T follicular helper cell (primary cell): ENCODE data around the gene METTL25B.
A peak's percentile ranks its signal among the peaks of the same experiment; 100 is the strongest.

Source experiments
- DNase-seq: peaks from one replicate; pipeline ENCODE4 v3.0.0-alpha.2; 2020; ENCODE audit warnings: low read depth
- total RNA-seq, 2 experiments: gene quantifications; one replicate each; lab custom pipeline; 2026; lab: John Stamatoyannopoulos, UW

The METTL25B gene
- 9.7 to 16.4 reads per million in 2 experiments for total RNA-seq

DNA sequence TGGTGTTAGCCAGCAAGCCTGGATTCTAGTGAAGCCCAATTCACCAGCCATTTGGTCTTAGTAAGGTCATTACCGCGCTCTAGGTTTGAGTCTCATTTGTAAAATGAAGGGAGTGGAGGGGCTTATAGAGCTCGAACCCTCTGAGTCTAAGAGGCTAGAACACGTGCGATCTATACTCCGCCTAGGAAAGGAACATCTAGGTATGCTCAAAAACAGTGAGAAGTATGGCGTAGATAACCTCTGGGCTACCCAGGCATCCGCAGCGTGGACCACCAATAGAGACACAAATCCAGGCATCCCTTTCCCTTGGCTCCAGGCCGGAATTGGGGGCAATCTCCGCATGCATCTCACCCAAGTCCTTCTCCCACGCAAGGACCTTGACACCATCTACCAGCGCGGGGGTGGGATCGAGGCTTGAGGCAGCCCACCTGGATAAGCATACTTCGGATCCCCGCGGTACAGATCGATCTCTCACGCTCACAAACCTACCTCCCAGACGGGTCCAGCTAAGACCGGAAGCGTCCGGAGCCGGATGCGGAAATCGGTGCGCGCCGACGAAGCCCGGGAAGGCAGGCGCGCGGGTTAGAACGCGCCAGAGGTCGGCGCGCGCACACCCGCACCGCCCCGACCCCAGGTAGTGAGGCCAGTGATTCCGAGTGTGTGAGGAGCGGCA, at the start of gene METTL25B:
METTL25B (plus strand) TSS at position 544 of the 673 bp plus-strand sequence. CDS start 636 bp downstream, outside the sequence.
- peak; percentile 52 for DNase-seq

DNA sequence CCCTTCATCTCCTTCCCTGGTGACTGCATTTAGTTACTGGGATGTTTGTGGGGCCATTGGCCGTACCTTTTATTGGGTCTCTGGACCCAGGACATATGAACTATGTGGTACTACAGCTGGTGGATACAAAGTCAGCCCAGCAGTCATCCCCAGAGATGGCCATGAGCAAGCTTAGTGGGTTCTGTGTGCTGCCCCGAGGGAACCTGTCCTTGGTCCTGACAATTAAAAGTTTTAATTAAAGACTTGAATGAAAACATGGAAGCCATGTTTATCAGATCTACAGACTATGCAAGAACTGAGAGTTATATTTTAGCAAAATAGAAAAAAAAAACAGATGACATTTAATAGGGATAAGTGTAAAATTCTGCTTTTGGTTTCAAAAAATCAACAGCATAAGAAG, 48.2 kb upstream of the METTL25B start:
- DNase-seq, result no peak

DNA sequence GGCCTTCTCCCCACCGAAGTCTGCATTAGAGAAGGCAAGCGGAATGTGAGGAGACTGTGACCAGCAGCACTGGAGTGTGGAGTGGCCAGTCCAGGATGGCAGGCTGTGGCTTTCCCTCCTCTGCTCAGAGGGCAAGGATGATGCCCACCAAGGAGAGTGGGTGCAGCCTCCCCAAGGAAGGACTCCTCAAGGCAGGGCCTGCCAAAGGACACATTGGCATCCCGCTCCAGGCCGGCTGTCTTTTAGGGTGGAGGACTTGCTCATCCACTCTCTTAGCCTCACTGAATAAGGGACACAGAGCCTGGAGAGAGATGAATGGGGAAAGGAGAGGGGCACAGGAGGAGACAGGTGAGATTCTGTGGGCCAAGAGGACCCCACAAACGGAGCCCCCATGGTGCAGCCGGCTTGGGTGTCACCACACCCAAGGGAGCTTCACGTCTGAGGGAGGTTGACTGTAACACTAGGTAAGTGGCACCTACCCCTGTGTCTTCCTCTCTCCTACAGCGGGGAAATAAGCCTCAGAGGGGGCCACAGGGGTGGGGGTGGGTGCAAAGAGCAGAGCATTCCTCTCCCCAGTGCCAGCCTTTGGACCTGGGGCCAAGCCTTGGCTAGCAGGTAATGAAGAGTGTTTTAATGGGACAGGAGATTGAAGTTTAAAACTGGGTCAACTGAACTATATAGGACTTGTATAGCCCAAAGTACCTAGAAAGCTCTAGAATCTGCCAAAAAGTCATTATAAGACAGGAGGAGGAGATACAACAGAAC, 46.9 kb upstream of the METTL25B start:
- no peak for DNase-seq

DNA sequence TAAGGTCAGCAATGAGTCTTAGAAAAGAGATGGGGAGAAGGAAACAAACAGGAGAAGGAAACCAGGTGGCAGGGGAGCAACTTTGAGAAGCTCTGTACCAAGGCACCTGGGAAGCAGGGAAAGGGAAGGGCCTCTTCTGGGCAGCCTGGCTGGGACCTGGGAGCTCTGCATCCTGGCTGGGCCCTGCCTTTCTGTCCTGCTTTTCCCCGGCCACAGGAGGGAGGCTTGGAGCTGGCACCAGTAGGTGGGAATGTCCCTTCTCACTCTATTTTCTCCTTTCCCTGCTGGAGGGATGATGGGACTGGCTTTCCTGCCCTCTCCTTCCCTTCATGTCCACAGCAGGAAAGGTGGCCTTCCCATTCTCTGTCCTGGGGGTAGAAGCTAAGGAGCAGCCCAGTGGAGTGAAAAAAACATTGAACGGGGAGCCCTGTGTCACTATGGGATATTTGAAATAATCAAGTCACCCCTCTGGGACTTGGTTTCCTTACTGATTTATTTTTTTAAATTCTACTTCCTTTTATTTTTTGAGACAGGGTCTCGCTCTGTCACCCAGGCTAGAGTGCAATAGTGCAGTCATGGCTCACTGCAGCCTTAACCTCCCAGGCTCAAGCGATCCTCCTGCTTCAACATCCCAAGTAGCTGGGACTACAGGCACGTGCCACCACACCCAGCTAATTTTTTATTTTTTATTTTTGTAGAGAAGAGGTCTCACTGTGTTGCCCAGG, 45.9 kb upstream of the METTL25B start:
- DNase-seq, result no peak

DNA sequence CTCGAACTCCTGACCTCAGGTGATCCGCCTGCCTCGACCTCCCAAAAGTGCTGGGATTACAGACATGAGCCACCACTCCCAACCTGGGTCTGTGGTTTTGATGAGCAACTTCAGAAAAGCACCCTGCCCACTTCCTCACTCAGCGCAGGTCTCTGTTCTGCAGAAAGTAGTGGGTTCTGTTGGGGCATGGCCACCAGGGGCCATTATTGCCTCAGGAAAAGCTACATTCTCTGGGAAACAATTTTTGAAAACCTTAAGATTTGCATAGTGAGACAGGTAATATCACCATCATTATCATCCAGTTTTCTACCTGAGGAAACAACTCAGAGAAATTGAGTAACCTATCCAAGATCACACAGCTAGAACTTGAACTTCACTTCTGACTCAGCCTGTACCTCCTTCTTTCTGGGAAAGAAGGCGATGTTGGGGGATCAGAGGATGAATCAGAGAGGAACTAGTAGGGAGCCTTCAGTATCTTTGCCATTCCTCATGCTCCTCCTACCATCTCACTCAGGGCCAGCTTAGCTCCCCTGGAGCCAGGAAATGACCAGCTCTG, 44.0 kb upstream of the METTL25B start:
- DNase-seq, result no peak

DNA sequence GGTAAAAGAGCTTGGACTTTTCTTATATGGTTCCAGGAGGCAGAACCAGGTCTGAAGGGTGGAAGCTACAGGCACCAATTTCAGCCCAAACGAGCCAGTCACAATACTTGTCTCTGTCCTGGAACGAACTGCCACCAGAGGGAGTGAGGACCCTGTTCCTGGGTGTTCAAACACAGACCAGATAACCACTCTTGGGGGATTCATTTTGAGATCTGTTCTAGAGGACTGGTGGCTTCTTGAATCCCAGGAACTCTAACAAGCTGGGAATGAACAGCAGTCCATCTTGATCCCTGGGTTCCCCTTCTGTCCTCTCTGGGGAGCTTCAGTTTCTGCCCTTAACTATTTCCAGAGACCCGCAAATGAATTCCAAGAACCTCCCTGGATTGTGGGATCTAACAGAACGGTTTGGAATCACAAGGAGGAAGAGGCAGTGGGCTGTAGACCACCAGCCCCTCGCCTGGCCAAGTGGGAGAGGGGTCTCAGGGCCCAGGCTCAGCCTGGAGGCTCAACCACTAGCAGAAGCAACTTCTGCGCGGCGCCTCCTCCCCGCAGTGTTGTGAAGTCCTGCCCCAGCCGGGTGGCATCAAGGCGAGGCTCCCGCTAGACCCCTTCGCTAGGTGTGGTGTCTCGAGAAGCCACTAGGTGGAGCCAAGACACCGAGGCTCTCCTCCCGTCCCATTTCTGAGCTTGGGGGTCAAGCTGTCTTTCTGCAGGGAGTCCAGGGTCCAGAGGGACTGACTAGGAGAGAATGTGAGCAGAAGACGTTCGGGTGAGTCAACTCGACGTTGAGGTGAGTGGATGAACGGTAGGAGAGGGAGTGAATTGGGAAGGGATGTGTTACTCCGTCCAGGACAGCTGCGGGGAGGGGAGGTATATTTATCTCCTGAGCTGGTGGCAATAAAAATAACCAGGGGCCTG, 39.0 kb upstream of the METTL25B start:
- peak; percentile 66 for DNase-seq

DNA sequence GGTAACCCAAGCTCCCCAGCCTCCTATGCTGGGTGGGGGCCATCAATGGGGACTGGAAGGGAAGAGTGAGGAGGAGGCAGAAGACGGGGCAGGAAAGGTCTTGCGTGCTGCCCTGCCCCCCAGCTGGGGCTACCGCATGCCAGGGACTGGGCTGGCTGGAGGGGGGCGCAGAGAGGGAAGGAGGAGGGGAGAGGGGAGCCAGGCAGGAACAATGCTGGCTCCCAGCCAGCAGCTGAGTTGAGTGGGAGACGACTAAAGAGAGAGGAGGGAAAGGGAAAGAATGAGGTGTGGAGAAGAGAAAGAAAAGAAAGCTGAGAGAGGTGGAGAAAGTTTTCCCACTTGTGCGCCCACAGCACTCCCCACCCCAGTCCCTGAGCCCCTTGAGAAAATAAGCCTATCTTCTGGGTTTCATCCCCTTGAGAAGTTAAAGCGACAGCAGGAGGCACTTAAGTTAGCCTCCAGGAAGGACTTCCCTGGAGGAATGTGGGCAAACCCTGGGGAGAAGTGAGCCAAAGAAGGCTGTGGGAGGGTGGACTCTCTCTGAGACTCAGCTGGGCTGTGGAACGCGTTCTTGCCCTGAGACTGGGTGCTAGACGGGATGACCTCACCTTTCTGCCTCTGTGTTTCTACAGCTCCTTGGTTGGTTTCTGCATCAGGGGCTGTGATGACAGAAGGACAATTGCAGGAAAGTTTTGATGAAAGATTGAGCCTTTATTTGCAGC, 38.2 kb upstream of the METTL25B start:
- DNase-seq, result no peak

DNA sequence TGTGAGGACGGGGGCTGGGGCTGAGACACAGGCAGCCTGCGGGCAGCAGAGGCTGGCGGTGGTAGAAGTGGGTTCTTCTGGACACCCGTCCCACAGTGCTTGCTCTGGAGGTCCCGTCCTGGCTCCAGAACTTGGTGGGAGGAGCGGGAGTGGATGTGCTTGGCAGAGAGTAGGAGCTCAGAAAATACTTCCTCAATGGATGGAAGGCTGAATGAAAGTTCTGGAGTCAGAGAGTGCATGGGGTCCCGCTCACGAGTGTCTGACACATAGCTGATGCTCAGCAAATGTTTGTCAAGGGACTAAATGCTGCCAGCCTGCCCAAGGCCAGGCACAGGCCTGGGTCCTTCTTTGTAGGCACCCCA, 37.6 kb upstream of the METTL25B start:
- DNase-seq, result no peak

DNA sequence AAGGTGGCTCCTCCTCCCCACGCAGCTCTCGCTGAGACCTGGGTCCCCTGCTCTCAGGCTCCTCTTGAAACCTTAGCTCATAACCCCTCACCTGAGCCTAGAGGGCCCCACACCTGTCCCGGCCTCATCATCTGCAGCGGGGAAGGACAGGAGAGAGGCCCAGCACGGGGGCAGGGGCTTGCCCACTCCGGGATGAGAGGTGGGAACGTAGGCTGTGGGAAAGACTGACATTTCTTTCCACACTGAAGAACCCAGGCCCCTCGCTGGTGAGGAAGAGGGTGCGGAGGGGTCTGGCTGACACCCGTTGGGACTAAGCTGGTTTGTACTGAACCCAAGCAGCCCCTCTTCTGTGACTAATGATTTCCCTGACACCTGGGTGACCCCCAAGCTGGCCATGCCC, 37.1 kb upstream of the METTL25B start:
- DNase-seq, result no peak

DNA sequence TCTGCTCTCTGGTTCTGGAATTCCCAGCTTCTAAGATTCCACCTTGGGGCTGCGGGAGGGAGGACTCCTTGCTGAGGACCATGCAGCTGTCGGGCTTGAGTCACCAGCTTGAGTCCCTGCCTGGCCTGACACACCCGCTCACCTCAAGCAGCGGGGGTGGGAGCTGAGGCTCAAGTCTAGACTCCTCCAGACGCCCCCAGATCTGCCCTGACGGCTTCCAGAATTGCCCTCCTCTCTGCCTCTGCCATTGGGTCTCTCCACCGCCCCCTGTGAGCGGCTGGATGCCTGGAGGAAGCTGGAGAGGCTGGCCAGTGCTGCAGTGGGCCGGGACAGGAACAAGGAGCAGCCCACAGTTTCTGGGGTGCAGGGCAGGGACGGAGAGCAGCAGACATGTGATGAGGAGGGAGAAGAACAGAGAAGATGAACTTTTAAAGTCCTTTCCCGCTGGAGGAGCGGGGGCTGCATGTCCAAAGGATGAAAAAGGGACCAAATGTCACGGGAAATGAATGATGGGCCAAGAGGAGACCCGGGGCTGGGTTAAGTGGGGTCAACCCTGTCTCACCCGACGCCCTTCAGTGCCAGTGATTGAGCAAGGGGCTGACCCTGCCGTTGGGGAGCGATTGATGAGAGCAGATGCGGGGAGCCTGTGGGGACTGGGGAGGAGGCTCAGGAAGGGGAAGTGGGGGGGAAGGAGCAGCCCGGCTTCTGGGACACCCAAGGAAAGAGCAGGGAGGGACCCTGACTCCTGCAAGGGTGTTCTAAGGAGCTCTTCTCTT, 36.4 kb upstream of the METTL25B start:
- DNase-seq, result no peak

DNA sequence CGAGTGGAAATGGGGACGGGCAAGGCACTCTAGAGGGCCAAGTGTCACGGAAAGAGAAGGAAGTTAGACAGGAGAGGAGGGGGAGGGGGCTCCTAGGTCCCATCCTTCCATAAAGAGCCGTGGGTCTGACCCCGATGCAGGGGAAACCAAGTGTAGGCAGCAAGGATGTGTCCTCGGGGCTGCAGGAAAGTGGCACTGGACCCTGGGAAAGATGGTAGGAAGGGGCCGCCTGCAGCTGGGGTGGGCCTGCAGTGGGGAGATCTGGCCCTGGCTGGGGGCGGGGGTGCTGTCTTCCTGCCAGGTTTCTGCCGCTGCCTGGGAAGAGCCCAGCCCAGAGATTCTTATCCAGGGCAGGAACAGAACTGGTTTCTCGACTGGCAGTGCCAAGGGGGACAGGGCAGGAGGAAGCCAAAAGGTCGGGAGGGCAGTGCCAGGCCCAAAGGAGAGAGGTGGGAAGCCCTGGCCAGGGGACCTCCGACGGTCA, 35.8 kb upstream of the METTL25B start:
- DNase-seq, result no peak

DNA sequence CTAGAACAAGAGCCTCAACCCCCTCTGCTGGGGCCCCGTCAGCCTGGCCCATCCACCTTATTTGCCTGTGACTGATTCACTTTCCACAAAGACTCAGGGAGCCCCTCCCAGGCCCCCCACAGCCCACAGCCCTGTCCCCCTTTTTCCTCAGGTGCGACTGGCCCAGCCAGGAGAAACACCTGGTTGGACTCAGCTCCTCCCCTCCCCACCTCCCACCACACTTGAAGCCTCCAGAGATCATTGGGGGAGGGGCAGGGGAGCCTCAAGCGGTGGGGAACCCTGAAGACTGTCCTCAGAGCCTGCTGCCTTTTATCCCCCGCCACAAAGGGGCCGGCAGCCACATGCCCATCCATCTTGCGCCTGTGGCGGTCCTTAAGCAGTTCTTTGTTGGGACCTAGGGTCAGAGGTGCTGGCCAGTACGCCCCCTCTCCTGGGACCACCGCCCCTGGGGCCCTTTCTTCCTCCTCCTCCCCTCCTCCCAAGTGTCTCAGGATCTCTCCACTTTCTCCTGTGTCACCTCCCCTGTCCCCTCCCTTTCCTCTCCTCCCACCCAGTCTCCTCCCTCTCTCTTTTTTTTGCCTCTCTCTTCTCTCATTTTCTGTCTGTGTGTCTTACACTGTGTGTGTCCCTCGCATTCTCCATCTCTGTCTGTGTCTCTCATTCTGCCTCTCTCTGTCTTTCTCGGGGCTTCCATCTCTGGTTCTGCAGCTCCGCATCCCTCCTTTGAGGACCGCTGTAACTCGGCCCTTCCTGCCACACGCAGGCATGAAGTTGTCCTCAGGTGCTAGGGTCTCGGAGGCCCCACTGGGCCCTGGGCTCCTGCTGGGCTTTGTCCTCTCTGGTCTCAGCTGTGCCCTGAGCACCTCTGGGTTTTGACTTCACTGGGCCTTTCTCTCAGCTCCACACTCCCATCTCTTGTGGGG, 35.1 kb upstream of the METTL25B start:
- DNase-seq, result no peak

DNA sequence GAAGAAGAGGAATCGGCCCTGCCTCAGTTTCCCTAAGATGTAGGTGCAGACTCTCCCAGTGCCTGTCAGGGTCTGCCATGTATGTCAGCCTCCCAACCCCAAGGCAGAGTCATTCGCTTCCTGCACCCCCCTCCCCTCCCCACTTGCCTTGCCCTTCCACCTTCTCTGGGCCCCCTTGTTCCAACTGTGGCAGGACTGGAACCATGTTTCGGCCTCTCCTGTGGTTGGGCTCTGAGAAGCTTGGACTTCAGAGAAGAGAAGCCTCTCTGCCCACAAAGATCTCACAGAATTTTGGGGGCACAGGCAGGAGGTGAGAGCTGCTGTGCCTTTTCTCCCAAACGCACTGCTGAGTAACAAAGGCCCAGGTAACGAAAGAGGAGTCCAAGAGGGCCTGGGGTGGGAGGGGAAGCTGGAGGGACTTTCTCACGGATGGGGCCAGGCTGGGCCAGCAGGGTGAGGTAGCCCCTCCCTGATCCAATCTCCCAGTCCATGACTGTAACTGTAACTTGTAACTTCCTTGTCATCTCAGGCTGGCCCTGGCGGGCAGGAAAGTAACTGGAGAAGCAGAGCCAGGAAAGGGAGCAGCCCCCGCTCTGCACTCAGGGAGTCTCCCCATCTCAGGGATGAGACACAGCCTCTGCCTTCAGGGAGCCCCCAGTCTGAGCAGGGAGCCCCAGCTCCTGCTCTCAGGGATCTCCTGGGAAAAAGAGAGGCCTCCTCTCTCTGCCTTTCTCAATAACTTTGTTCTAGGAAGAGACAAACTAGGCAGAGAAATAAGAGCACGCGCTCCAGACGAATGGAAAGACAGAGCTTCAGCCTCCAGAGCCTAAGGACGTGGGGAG, 34.2 kb upstream of the METTL25B start:
- DNase-seq, result no peak

DNA sequence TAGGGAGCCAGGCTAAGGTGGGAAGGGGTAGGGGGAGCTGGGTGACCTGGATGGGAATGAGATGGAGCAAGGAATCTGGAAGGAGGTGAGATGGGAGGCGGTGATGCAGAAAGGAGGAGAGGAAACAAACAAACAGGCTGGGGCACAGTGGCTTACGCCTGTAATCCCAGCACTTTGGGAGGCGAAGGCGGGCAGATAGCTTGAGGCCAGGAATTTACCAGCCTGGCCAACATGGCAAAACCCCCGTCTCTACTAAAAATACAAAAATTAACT, 33.6 kb upstream of the METTL25B start:
- no peak for DNase-seq

DNA sequence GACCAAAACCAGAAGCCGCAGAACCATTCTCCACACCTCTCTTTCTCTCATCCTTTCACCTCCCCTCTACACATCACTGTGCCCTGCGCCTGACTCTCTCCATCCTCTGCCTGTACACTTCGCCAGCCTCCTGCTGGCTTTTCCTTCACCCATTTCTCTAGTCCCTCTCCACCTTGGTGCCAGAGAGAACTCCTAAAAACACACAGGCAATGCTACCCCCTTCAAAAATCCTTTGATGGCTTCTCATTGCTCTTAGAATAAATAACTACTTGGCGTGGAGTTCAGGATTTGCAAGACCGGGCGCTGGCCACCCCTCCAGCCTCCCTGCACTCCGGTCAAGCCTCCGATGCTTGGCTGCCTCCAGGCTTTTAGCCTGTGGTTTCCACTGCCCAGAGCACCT, 31.5 kb upstream of the METTL25B start:
- no peak for DNase-seq

DNA sequence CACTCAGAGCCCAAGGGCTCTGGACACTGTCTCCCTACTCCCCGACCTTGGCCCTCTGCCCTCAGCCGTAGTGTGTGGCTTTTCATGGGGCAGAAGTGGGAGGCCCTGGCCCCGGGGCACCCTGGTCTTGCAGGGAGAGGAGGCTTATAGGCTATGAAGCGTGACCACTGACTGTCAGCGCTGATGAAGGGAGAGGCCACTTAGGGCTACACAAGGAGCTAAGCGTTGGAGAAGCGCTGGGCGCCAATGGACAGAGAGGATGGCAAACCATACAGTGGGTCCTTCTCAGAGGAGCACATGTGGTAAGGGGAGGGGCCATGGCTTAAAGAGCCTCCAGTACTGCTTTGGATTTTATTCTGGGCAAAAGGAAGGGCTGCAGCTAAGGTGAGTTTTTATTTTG, 30.8 kb upstream of the METTL25B start:
- DNase-seq, result no peak

DNA sequence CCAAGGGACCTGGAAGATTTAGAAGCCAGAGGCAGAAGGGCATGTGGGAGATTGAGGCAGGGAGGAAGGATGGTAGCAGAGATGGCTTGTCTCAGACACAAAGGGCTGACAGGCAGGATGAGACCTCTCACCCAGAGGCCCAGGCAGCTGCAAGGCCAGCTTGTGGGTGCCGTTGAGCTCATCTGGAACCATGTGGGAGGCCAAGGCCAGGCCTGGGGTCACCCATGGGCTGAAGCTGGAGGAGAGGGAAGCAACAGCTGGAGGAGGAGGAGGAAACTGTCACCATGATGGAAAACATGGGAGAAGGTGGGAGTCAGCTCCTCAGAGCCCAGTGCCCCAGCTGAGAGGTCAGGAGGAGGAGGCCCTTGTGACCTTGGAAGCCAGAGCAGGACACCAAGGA, 29.3 kb upstream of the METTL25B start:
- DNase-seq, result no peak
